AG09319 (cell line): ENCODE data around the gene GFRA1.

Experiments
- DNase-seq: peaks from one replicate; pipeline ENCODE4 v3.0.0-alpha.2; 2010; ENCODE audit warnings: low read depth; ENCODE audit errors: extremely low read depth
- TF ChIP-seq, protein P1 (sequence below): IDR thresholded peaks from 2 replicates; pipeline ENCODE4 v1.5.1; 2011; ENCODE audit warnings: low read depth, mild to moderate bottlenecking, inconsistent platforms, low read length, moderate library complexity

Gene GFRA1

DNA sequence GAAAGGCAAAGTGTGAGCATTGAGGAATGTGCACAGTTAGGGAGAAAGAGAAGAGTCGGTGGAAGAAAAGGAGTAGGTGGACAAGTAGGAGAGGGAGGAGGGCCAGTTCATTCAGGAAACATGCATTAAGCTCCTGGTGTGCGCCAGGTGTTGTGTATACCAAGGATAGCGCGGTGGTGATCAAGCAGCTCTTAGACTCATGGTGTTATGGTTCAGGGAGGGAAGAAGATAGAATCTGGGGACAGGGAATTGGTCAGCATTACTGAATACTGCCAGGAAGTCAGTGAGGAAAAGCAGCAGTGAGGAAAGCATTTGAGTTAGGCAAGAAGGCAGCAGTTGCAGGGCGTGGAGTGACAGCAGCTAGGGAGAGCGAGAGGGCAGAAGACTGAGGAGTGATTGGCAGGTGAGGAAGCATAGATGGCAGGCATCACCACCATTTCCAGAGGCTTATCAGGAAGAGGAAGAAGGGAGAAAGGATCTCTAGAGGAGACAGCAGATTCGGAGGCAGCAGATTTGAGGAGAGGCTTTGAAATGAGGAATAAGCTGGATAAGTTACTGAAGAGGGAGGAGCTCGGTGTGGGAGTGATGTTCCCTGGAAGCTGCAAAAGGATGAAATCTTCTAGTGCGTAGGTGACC is 265.6 kb downstream of the GFRA1 start:
- TF ChIP-seq, protein P1, sequence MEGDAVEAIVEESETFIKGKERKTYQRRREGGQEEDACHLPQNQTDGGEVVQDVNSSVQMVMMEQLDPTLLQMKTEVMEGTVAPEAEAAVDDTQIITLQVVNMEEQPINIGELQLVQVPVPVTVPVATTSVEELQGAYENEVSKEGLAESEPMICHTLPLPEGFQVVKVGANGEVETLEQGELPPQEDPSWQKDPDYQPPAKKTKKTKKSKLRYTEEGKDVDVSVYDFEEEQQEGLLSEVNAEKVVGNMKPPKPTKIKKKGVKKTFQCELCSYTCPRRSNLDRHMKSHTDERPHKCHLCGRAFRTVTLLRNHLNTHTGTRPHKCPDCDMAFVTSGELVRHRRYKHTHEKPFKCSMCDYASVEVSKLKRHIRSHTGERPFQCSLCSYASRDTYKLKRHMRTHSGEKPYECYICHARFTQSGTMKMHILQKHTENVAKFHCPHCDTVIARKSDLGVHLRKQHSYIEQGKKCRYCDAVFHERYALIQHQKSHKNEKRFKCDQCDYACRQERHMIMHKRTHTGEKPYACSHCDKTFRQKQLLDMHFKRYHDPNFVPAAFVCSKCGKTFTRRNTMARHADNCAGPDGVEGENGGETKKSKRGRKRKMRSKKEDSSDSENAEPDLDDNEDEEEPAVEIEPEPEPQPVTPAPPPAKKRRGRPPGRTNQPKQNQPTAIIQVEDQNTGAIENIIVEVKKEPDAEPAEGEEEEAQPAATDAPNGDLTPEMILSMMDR, result no peak
- DNase-seq, result no peak
